LoVo (cell line): Measurements from ENCODE around the gene RXYLT1.
A peak's percentile ranks its signal among the peaks of the same experiment; 100 is the strongest.
"Not testable (repeated sequence)": the region's sequence is repeated elsewhere in the genome, so short reads cannot be mapped to it uniquely, and the experiment has no call there.

Source experiments
- DNase-seq: peaks from one replicate; pipeline ENCODE4 v3.0.0-alpha.2; 2016; ENCODE audit warnings: low spot score

RXYLT1 gene, protein sequence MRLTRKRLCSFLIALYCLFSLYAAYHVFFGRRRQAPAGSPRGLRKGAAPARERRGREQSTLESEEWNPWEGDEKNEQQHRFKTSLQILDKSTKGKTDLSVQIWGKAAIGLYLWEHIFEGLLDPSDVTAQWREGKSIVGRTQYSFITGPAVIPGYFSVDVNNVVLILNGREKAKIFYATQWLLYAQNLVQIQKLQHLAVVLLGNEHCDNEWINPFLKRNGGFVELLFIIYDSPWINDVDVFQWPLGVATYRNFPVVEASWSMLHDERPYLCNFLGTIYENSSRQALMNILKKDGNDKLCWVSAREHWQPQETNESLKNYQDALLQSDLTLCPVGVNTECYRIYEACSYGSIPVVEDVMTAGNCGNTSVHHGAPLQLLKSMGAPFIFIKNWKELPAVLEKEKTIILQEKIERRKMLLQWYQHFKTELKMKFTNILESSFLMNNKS

GRCh38 chr12:63779498-63780481, at the start of gene RXYLT1:
TSS of gene RXYLT1 (plus strand) at chr12:63779909. CDS start at chr12:63779961, 52 bp downstream.
- DNase-seq = peak; percentile 91

- not testable (repeated sequence) for DNase-seq
Measured at GRCh38 chr12:63732779-63733178, 46.9 kb upstream of the RXYLT1 start.

DNA sequence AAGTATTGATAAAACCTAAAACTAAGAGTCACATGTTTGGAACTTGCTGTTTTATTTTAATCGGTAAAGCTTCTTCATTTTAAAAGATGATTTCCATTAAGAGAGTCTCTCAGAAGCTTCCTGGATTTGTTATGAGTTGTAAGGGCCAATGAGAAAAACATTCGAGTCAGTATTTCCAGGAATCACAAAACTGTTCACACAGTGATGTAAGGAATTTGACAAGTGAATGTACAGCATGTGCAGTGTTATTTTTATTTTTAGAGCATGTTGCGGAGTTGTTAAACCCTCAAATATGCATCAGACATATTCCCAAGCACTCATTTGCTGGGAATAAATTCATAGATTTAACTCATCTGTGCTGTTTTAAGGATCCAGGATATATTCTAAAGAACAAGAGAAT, 46.1 kb upstream of the RXYLT1 start:
- not testable (repeated sequence) for DNase-seq

DNA sequence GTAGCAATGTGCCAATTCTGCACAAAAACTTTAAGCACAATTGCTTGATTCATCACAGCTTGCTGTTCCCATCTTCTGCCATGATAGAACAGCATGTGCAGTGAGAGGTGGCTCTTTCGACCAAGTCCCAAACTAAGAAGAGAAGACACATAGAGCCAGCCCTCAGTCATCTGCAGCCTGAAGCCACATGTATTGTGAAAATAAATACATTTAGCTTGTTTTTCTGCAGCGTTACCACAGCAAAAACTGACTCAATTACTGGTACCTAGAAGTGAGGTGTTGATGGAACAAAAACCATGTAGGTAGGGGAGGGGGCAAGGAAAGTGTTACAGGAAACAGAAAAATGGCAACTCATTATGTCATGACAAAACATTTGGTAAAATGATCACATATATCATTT, 39.2 kb upstream of the RXYLT1 start:
- not testable (repeated sequence) for DNase-seq

- DNase-seq = not testable (repeated sequence)
Measured at GRCh38 chr12:63741431-63741830, 38.3 kb upstream of the RXYLT1 start.

DNA sequence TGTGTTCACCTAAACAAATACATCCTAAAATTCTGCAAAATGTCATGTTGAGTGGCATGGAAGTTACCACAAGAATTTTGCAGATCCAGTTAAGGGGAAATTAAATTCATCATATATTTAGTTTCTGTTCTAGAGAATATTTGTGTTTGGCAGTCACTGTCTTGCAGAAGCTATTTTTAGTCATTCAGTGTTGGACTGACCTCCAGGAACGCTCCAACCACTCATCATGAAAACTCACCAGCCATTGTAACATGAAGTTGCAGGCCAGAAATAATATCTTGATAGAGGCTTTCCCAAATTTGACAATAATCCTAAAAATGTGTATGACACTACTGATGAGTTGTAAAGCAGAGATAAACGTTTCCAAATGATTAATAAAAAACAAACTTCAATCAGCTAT, 35.6 kb upstream of the RXYLT1 start:
- DNase-seq = not testable (repeated sequence)

- DNase-seq = not testable (repeated sequence)
Measured at GRCh38 chr12:63746470-63746869, 33.2 kb upstream of the RXYLT1 start.

DNA sequence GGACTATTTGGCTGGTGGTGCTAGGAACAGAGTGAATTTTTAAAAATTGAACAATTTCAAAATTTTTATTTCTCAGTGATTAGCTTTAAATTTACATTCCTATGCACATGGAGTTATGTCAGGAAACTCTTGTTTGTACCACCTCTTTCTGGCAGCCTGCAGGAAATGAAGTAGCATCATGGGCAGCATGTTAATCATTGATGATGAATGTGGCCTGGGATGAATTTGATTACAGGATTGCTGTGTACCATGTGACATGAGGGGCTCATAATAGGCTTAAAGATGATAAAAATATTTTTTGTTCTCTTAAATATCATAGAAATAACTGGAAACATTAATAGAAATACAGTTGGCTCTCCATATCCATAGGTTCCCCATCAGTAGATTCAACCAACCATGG, 32.6 kb upstream of the RXYLT1 start:
- not testable (repeated sequence) for DNase-seq

GRCh38 chr12:63747553-63747952, 32.2 kb upstream of the RXYLT1 start:
- no peak for DNase-seq

DNA sequence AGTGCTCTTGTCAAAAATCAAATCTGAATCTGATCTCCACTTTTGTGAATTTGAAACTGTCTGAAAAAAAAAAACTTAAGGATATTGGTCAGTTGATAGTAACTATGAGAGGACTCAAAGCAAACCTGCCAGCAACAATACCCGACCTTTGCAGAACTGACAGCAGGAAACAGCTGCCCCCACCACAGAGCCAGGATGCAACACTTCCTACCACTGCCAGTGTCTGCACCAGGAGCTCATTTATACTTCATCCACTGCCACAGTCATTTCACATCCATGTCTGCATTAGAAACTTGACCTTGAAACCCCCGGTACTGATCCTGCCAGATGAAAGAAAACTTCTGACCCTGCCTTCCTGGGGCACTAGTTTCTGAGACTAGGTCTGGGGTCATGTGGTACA, 27.4 kb upstream of the RXYLT1 start:
- DNase-seq = no peak

GRCh38 chr12:63752841-63753240, 26.9 kb upstream of the RXYLT1 start:
- DNase-seq = no peak

GRCh38 chr12:63753743-63754142, 26.0 kb upstream of the RXYLT1 start:
- DNase-seq = no peak

- DNase-seq = no peak
Measured at GRCh38 chr12:63764481-63764880, 15.2 kb upstream of the RXYLT1 start.

- DNase-seq = no peak
Measured at GRCh38 chr12:63766498-63766897, 13.2 kb upstream of the RXYLT1 start.

GRCh38 chr12:63770375-63770774, 9.3 kb upstream of the RXYLT1 start:
- no peak for DNase-seq

DNA sequence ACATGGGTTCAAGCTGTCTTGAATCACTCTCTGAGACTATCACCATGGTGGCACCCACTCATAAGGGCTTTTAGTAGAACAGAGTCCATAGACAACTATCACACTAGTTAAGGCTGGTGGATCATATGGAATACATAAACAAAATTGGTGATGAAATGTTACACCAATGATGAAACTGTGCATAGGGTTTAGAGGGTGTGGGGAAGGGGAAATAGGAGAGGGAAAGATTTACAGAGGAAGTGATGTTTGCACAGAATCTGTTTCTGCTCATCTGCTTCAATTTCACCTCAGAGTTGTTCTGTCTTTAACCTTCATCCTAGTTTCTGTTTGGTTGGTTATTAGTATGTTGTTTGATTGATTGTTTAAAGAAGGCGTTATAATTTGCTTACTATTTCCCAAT, 2.4 kb upstream of the RXYLT1 start:
- DNase-seq = no peak

- DNase-seq = no peak
Measured at GRCh38 chr12:63782466-63782865, 2.8 kb downstream of the RXYLT1 start.

- no peak for DNase-seq
Measured at GRCh38 chr12:63787306-63787705, 7.6 kb downstream of the RXYLT1 start.

DNA sequence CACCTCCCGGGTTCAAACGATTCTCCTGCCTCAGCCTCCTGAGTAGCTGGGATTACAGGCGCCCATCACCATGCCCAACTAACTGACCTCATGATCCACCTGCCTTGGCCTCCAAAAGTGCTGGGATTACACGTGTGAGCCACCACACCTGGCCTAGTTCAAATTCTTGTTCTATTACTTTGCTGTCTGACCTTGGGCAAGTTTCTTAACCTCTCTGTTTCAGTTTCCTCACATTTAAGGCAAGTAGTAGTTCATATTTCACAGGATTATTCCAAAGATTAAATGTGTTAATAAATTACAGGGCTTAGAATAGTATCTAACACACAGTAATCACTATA, 10.9 kb downstream of the RXYLT1 start:
- no peak for DNase-seq

DNA sequence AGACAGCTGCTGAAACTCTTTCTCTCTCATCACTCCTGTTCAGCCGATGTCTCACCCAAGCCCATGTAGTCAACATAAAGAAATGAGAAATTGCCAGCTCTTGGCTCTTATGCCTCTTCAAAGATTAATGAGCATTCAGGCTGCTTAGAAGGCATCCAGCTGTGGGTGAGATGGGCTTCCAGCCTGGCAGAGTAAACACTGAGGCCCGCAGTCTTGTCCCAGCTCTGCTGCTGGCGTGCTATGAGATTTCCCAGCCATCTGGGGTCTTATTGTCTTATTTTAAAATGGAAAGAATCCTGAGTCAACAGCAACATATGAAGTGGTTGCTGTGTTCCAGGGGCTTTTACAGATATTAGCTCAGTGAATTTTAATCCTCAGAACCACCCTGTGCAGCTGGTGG, 12.6 kb downstream of the RXYLT1 start:
- no peak for DNase-seq

DNA sequence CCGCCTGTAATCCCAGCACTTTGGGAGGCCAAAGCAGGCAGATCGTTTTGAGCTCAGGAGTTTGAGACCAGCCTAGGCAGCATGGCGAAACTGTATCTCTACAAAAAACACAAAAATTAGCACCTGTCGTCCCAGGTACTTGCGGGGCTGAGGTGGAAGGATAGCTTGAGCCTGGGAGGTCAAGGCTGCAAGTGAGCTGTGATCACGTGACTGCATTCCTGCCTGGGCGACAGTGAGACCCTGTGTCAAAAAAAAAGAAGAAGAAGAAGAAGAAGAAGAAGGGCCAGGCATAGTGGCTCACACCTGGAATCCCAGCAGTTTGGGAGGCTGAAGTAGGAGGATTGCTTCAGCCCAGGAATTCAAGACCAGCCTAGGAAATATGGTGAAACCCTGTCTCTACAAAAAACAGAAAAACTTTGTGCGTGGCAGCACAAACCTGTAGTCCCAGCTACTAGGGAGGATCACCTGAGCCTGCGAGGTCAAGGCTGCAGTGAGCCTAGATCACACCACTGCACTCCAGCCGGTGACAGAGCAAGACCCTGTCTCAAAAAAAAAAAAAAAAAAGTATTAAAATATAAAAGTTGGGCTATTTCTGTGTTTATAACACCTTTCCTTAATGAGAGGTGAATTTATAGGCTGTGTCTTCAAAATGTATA, 15.5 kb downstream of the RXYLT1 start:
- no peak for DNase-seq

DNA sequence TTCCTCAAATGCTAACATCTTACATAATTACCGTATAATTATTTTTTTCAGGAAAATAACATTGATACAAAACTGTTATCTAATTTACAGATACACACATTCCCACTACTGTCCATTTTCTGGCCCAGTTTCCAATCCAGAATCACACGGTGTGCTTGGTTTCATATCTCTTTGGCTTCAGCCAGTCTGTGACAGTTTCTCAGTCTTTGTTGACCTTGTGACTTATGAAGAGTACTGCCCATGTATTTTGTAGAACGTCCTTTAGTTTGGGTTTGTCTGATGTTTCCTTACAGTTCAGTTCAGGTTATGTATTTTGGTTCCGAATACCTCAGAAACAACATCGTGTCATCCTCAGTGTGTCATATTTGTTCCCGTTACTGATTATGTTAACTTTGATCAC, 16.2 kb downstream of the RXYLT1 start:
- no peak for DNase-seq
